ENCODE data around the gene SCUBE2. TPM values are rescaled to one million over a fixed set of nuclear protein-coding genes. Genes with fewer than 3 reads are reported as not detected.

Gene SCUBE2
- total and polyA plus RNA-seq, 2 donors (not counting 1 experiment from before 2014, with no cell fraction given) = not detected

- POLR2A ChIA-PET = no interaction called here
- intact Hi-C loops (cut with micrococcal nuclease) = no loop called here
- no peak for ATAC-seq (ENCODE audit: low read depth)
- Mint-ChIP-seq H3K27ac (no peak overlapping the region), H3K9me3 (ENCODE audit: insufficient read depth) (no peaks in the 10 kb centered on the region), H3K4me1 (no peaks in the 10 kb centered on the region), H3K4me3 (no peak overlapping the region), H3K27me3 (peaks cover 20% of the 10 kb centered on the region)
- CTCF ChIA-PET = no interaction called here
- Histone ChIP-seq H3K4me3 (ENCODE audit: control extremely low read depth in 1 of 5, extremely low read depth in 1 of 5, insufficient read depth in 1 of 5, low read depth in 2 of 5, low read length in 4 of 5) (no peak overlapping the region), H2AFZ (ENCODE audit: insufficient read depth, low read depth, low read length, poor library complexity, severe bottlenecking) (no peak overlapping the region), H3K27ac (ENCODE audit: low read length in 2 of 2) (no peak overlapping the region), H3K27me3 (replicated peaks in 1 of 4; ENCODE audit: control extremely low read depth in 1 of 4, control insufficient read depth in 3 of 4, insufficient read depth in 4 of 4, low read length in 3 of 4) (peaks cover 0 to 4% (median 2%) of the 10 kb centered on the region in 4 experiments), H3K36me3 (replicated peaks in 1 of 2; ENCODE audit: control extremely low read depth in 1 of 2, control insufficient read depth in 1 of 2, extremely low read depth in 1 of 2, insufficient read depth in 2 of 2, low read length in 1 of 2) (no peaks in the 10 kb centered on the region), H3K9ac (ENCODE audit: low read length) (no peak overlapping the region), H3K79me2 (ENCODE audit: control insufficient read depth, insufficient read depth, low read length) (no peaks in the 10 kb centered on the region), H3K9me3 (ENCODE audit: control extremely low read depth in 1 of 3, control insufficient read depth in 2 of 3, insufficient read depth in 1 of 3, low read length in 2 of 3) (no peaks in the 10 kb centered on the region), H3K4me2 (replicated peaks; ENCODE audit: low read depth, low read length, poor library complexity, severe bottlenecking) (no peak overlapping the region), H4K20me1 (ENCODE audit: control insufficient read depth, insufficient read depth, low read length, poor library complexity, severe bottlenecking) (no peaks in the 10 kb centered on the region), H3K4me1 (ENCODE audit: control insufficient read depth in 2 of 2, insufficient read depth in 2 of 2, low read length in 2 of 2) (no peaks in the 10 kb centered on the region)
- no peak for TF ChIP-seq EZH2 (IDR thresholded peaks at IDR 0.05; ENCODE audit: borderline replicate concordance, insufficient read depth, low read depth, low read length, poor library complexity, severe bottlenecking)
- TF ChIP-seq, protein P1, sequence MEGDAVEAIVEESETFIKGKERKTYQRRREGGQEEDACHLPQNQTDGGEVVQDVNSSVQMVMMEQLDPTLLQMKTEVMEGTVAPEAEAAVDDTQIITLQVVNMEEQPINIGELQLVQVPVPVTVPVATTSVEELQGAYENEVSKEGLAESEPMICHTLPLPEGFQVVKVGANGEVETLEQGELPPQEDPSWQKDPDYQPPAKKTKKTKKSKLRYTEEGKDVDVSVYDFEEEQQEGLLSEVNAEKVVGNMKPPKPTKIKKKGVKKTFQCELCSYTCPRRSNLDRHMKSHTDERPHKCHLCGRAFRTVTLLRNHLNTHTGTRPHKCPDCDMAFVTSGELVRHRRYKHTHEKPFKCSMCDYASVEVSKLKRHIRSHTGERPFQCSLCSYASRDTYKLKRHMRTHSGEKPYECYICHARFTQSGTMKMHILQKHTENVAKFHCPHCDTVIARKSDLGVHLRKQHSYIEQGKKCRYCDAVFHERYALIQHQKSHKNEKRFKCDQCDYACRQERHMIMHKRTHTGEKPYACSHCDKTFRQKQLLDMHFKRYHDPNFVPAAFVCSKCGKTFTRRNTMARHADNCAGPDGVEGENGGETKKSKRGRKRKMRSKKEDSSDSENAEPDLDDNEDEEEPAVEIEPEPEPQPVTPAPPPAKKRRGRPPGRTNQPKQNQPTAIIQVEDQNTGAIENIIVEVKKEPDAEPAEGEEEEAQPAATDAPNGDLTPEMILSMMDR (IDR thresholded peaks at IDR 0.05) = no peak
- no peak for DNase-seq
- WGBS (ENCODE audit: insufficient coverage) = 83% methylated on average over 3 of the region's 7 CpGs
Measured at GRCh38 chr11:9069862-9070470, 21.4 kb downstream of the SCUBE2 start.

- no peak overlapping the region for H3K27ac Mint-ChIP-seq
- H3K9me3 Mint-ChIP-seq (ENCODE audit: insufficient read depth) = no peaks in the 10 kb centered on the region
- Histone ChIP-seq H3K79me2 (ENCODE audit: control insufficient read depth, insufficient read depth, low read length) (no peaks in the 10 kb centered on the region), H3K4me3 (ENCODE audit: control extremely low read depth in 1 of 5, extremely low read depth in 1 of 5, insufficient read depth in 1 of 5, low read depth in 2 of 5, low read length in 4 of 5) (no peak overlapping the region), H3K36me3 (replicated peaks in 1 of 2; ENCODE audit: control extremely low read depth in 1 of 2, control insufficient read depth in 1 of 2, extremely low read depth in 1 of 2, insufficient read depth in 2 of 2, low read length in 1 of 2) (no peaks in the 10 kb centered on the region), H3K27me3 (replicated peaks in 1 of 4; ENCODE audit: control extremely low read depth in 1 of 4, control insufficient read depth in 3 of 4, insufficient read depth in 4 of 4, low read length in 3 of 4) (peaks cover 0 to 4% (median 2%) of the 10 kb centered on the region in 4 experiments), H4K20me1 (ENCODE audit: control insufficient read depth, insufficient read depth, low read length, poor library complexity, severe bottlenecking) (no peaks in the 10 kb centered on the region), H3K4me1 (ENCODE audit: control insufficient read depth in 2 of 2, insufficient read depth in 2 of 2, low read length in 2 of 2) (no peaks in the 10 kb centered on the region), H3K27ac (ENCODE audit: low read length in 2 of 2) (no peak overlapping the region), H3K9ac (ENCODE audit: low read length) (no peak overlapping the region), H3K4me2 (replicated peaks; ENCODE audit: low read depth, low read length, poor library complexity, severe bottlenecking) (no peak overlapping the region), H3K9me3 (ENCODE audit: control extremely low read depth in 1 of 3, control insufficient read depth in 2 of 3, insufficient read depth in 1 of 3, low read length in 2 of 3) (no peaks in the 10 kb centered on the region), H2AFZ (ENCODE audit: insufficient read depth, low read depth, low read length, poor library complexity, severe bottlenecking) (no peak overlapping the region)
- POLR2A ChIA-PET = no interaction called here
- no peak overlapping the region for H3K4me3 Mint-ChIP-seq
- H3K4me1 Mint-ChIP-seq = no peaks in the 10 kb centered on the region
- ATAC-seq (ENCODE audit: low read depth) (no peak), DNase-seq (no peak)
- CTCF ChIA-PET = no interaction called here
- peaks cover 19% of the 10 kb centered on the region for H3K27me3 Mint-ChIP-seq
- no peak for TF ChIP-seq EZH2 (IDR thresholded peaks at IDR 0.05; ENCODE audit: borderline replicate concordance, insufficient read depth, low read depth, low read length, poor library complexity, severe bottlenecking)
- TF ChIP-seq, protein P1 (IDR thresholded peaks at IDR 0.05) = no peak
- 83% methylated on average over 8 of the region's 8 CpGs for WGBS (ENCODE audit: insufficient coverage)
- intact Hi-C loops (cut with micrococcal nuclease) = no loop called here
Measured at GRCh38 chr11:9069256-9069655, 22.1 kb downstream of the SCUBE2 start.
